GM12878 (cell line): ENCODE data around the gene MCUB. TPM values are rescaled to one million over a fixed set of nuclear protein-coding genes. Genes with fewer than 3 reads are reported as not detected.

Experiments
- ATAC-seq: fragments of 200-7000 bp; cut with Tn5 transposase; 3 replicates; pipeline ENCODE4 v1.9.1; 2020; ENCODE audit warnings: mild to moderate bottlenecking, moderate library complexity
- BruUV-seq: library from RNA; stranded (reverse); fragments of 400-500 nt; replicated peaks from 2 replicates; lab custom pipeline; 2021; lab: Mats Ljungman, UMichigan
- CTCF ChIA-PET: fragments of 300-600 bp; sonication (Branson Sonifier 250); formaldehyde crosslinking; extraction: SDS; loops from one replicate; lab custom pipeline; 2021; ENCODE audit warnings: inconsistent platforms; lab: Yijun Ruan, JAX
- POLR2A ChIA-PET: fragments of 350-600 bp; formaldehyde crosslinking; extraction: SDS; loops from one replicate; lab custom pipeline; 2021; ENCODE audit warnings: inconsistent platforms; lab: Charles Lee
- RAD21 ChIA-PET: fragments of 300-600 bp; sonication (Branson Sonifier 250); formaldehyde crosslinking; loops from one replicate; lab custom pipeline; 2023; ENCODE audit warnings: antibody characterized with exemption; ENCODE audit not compliant: unreplicated experiment; lab: Charles Lee
- SMC1A ChIA-PET: fragments of 300-600 bp; sonication (Branson Sonifier 250); formaldehyde crosslinking; loops from one replicate; lab custom pipeline; 2023; ENCODE audit not compliant: unreplicated experiment, uncharacterized antibody; lab: Charles Lee
- DNase-seq: peaks from one replicate; pipeline ENCODE4 v3.0.0-alpha.2; 2011; ENCODE audit warnings: low read depth, low spot score
- FAIRE-seq: peaks from 3 replicates; lab custom pipeline; 2011; peaks lifted over from hg19 to GRCh38; lab: Jason Lieb, UNC
- H2AFZ ChIP-seq: 2 replicates; pipeline ENCODE4 v1.6.0; 2011; ENCODE audit warnings: low read depth, low read length, control low read depth; ENCODE audit not compliant: control insufficient read depth
- H3K27ac ChIP-seq: 2 replicates; pipeline ENCODE4 v1.5.1; 2011; ENCODE audit warnings: control low read depth; ENCODE audit not compliant: control insufficient read depth, insufficient read depth
- H3K27me3 ChIP-seq, 2 experiments: replicated peaks in 1 of 2; 2 replicates each; pipeline versions ENCODE4 v1.6.0 to v1.6.1; 2011; ENCODE audit warnings: low read length in 1 of 2; ENCODE audit not compliant: control insufficient read depth in 2 of 2, insufficient read depth in 2 of 2
- H3K36me3 ChIP-seq, 2 experiments: 2 replicates each; pipeline ENCODE4 v1.5.1; 2011; ENCODE audit warnings: low read length in 1 of 2; ENCODE audit not compliant: control insufficient read depth in 2 of 2, insufficient read depth in 2 of 2
- H3K4me1 ChIP-seq: 2 replicates; pipeline ENCODE4 v1.6.1; 2011; ENCODE audit warnings: mild to moderate bottlenecking, low read length, moderate library complexity, mixed read lengths; ENCODE audit not compliant: control insufficient read depth, insufficient read depth
- H3K4me2 ChIP-seq: 2 replicates; pipeline ENCODE4 v1.6.0; 2011; ENCODE audit warnings: control low read depth; ENCODE audit not compliant: control insufficient read depth, insufficient read depth
- H3K4me3 ChIP-seq: fragments of 200-600 bp; sonication (generic); 2 replicates; pipeline ENCODE4 v1.5.1; 2016
- H3K79me2 ChIP-seq: 2 replicates; pipeline ENCODE4 v1.6.0; 2011; ENCODE audit warnings: low read length; ENCODE audit not compliant: control insufficient read depth, insufficient read depth
- H3K9ac ChIP-seq: 2 replicates; pipeline ENCODE4 v1.8.0; 2011; ENCODE audit warnings: low read length, control low read depth, mixed read lengths; ENCODE audit not compliant: control insufficient read depth, insufficient read depth
- H3K9me3 ChIP-seq: replicated peaks from 3 replicates; pipeline ENCODE4 v1.5.1; 2011; ENCODE audit warnings: mild to moderate bottlenecking, low read length; ENCODE audit not compliant: control insufficient read depth, insufficient read depth
- H4K20me1 ChIP-seq: 2 replicates; pipeline ENCODE4 v1.6.0; 2011; ENCODE audit not compliant: control insufficient read depth, insufficient read depth
- BACH1 ChIP-seq: fragments of 450-650 bp; IDR thresholded peaks from 2 replicates; pipeline ENCODE4 v1.6.1; 2017; ENCODE audit warnings: mild to moderate bottlenecking, borderline replicate concordance
- CREB1 ChIP-seq: IDR thresholded peaks from 2 replicates; pipeline ENCODE4 v1.6.1; 2012; ENCODE audit warnings: low read depth, mild to moderate bottlenecking, inconsistent platforms
- IKZF2 ChIP-seq, 2 experiments: fragments of 450-650 bp; IDR thresholded peaks; 2 replicates each; pipeline ENCODE4 v1.6.1; 2017; ENCODE audit warnings: mild to moderate bottlenecking in 2 of 2, moderate library complexity in 2 of 2
- JUNB ChIP-seq: IDR thresholded peaks from 2 replicates; pipeline ENCODE4 v1.6.1; 2016; ENCODE audit warnings: antibody characterized with exemption, mild to moderate bottlenecking
- JUND ChIP-seq: IDR thresholded peaks from 2 replicates; pipeline ENCODE4 v1.6.1; 2012; ENCODE audit warnings: low read depth, mild to moderate bottlenecking, low read length, improper control_type of control experiment, moderate library complexity
- KDM1A ChIP-seq: fragments of 200-600 bp; sonication (generic); IDR thresholded peaks from 2 replicates; pipeline ENCODE4 v1.6.1; 2016; ENCODE audit warnings: borderline replicate concordance
- MEF2B ChIP-seq: fragments of 450-650 bp; IDR thresholded peaks from 2 replicates; pipeline ENCODE4 v1.6.1; 2018; ENCODE audit warnings: mild to moderate bottlenecking, moderate library complexity; ENCODE audit not compliant: partially characterized antibody, poor library complexity, severe bottlenecking
- PAX5 ChIP-seq: IDR thresholded peaks from 2 replicates; pipeline ENCODE4 v1.6.1; 2011; ENCODE audit warnings: low read depth, low read length, borderline replicate concordance
- PML ChIP-seq: IDR thresholded peaks from 2 replicates; pipeline ENCODE4 v1.6.1; 2012; ENCODE audit warnings: low read length, inconsistent platforms
- PRDM15 ChIP-seq: fragments of 450-650 bp; formaldehyde crosslinking; IDR thresholded peaks from 2 replicates; pipeline ENCODE4 v1.4.0; 2020; ENCODE audit warnings: mild to moderate bottlenecking, moderate library complexity
- RCOR1 ChIP-seq: conservative IDR thresholded peaks from 2 replicates; pipeline ENCODE4 v1.6.1; 2012; ENCODE audit warnings: low read depth, low read length, improper control_type of control experiment
- SPI1 ChIP-seq: IDR thresholded peaks from 2 replicates; pipeline ENCODE4 v1.6.1; 2011; ENCODE audit warnings: low read depth, mild to moderate bottlenecking, low read length, moderate library complexity, borderline replicate concordance; ENCODE audit not compliant: insufficient read depth
- TAF1 ChIP-seq: IDR thresholded peaks from 2 replicates; pipeline ENCODE4 v1.6.1; 2011; ENCODE audit warnings: mild to moderate bottlenecking, low read depth, low read length, borderline replicate concordance
- TARDBP ChIP-seq: IDR thresholded peaks from 2 replicates; pipeline ENCODE4 v1.6.1; 2016; ENCODE audit warnings: borderline replicate concordance
- ZNF687 ChIP-seq: fragments of 450-650 bp; IDR thresholded peaks from 2 replicates; pipeline ENCODE4 v1.6.1; 2017; ENCODE audit warnings: mild to moderate bottlenecking, moderate library complexity
- WGBS: methylation state at CpG from one replicate; pipeline ENCODE4 v1.1.6; 2016; ENCODE audit warnings: low lambda C conversion rate; ENCODE audit not compliant: insufficient replicate concordance, insufficient coverage; ENCODE audit errors: missing lambda C conversion rate; 5-methylcytosine and 5-hydroxymethylcytosine counted together
- in situ Hi-C: fragments of 300-500 bp; cut with MboI; formaldehyde crosslinking; loops from 9 replicates; pipeline ENCODE4 v1.14.3; 2018; ENCODE audit warnings: mixed read lengths
- intact Hi-C: fragments of 100-400 bp; cut with micrococcal nuclease; formaldehyde crosslinking; loops from one replicate; pipeline ENCODE4 v1.14.2; 2022; ENCODE audit not compliant: unreplicated experiment
- polyA plus RNA-seq, 11 experiments: library from polyadenylated mRNA; depleted of rRNA in 4 of 11; unstranded in 6 of 11; stranded (reverse) in 5 of 11; fragments of >200 nt; fragmentation: Nextera tagmentation in 4 of 11; fragmentation: Illumina TruSeq in 1 of 11; extraction: Ambion mirVana in 4 of 11; extraction: Trizol in 1 of 11; gene quantifications; 1 replicate in 1 of 11; 2 replicates in 10 of 11; pipeline versions ENCODE4 v1.2.1 to v1.2.3, GENCODE V29; 2011 to 2016; ENCODE audit warnings: inconsistent platforms in 2 of 11, missing spikeins in 2 of 11, low read depth in 1 of 11
- total RNA-seq, 4 experiments: library from RNA; depleted of rRNA in 3 of 4; stranded (reverse); fragments of >200 nt in 3 of 4; fragmentation: Illumina TruSeq in 1 of 4; extraction: Trizol in 1 of 4; gene quantifications; 2 replicates each; pipeline versions ENCODE4 v1.2.1 to v1.2.3, GENCODE V29; 2013 to 2021

Gene MCUB
- total and polyA plus RNA-seq, 10 of the 15 experiments (the other 5 are each of a cell fraction or from before 2014, with no cell fraction given): 4.7 to 63.7 (median 39.4) TPM

- TF ChIP-seq ZNF687 (no peak), JUNB (no peak), PAX5 (no peak), TARDBP (no peak), SPI1 (no peak), JUND (no peak), PRDM15 (CRISPR knock-in tag) (no peak), PML (no peak), MEF2B (no peak), BACH1 (no peak), KDM1A (no peak), CREB1 (no peak), IKZF2 (IDR thresholded peaks at IDR 0.05) (no peak), TAF1 (no peak), RCOR1 (no peak)
- H3K4me1 ChIP-seq: no peaks in the 10 kb centered on the region
- no peak overlapping the region for H3K4me2 ChIP-seq
- no peak overlapping the region for H3K4me3 ChIP-seq
- CTCF ChIA-PET: interaction anchor here (0.6 to 1.6 kb wide), 5 partner anchors 52 to 257 kb away, joined by 3 to 6 read pairs (median 3); partner anchors contain the start of gene SEC24B
- SMC1A ChIA-PET: interaction anchor here (0.6 to 1.8 kb wide), 3 partner anchors 8 to 165 kb away, joined by 3 to 6 read pairs (median 3); no protein-coding TSS in a partner anchor
- no peak for ATAC-seq
- RAD21 ChIA-PET: no interaction called here
- intact Hi-C loops: no loop called here
- H4K20me1 ChIP-seq: no peaks in the 10 kb centered on the region
- no peak overlapping the region for H3K27ac ChIP-seq
- WGBS: 65% methylated on average over 3 of the region's 3 CpGs
- in situ Hi-C loops: no loop called here
- no peaks in the 10 kb centered on the region for H3K79me2 ChIP-seq
- no TSS peak for BruUV-seq
- peaks cover 0 to 3% of the 10 kb centered on the region in 2 experiments; a peak in 2 of 4 replicates for H3K36me3 ChIP-seq
- H3K9ac ChIP-seq: no peak overlapping the region
- no peak for DNase-seq
- POLR2A ChIA-PET: no interaction called here
- no peaks in the 10 kb centered on the region for H3K27me3 ChIP-seq
- FAIRE-seq: no peak
- no peak overlapping the region for H2AFZ ChIP-seq
- H3K9me3 ChIP-seq: no peaks in the 10 kb centered on the region
These were observed 102.7 kb downstream of the MCUB start for GRCh38 chr4:109662771-109663170.
